Keratinocyte (primary cell): ENCODE results near the gene KRTAP15-1. TPM values are rescaled to one million over a fixed set of nuclear protein-coding genes. Genes with fewer than 3 reads are reported as not detected.

ENCODE experiments used
- DNase-seq: peaks from one replicate; pipeline ENCODE4 v3.0.0-alpha.2; 2011; ENCODE audit warnings: low read depth, missing footprints, low spot score
- FAIRE-seq: peaks from 2 replicates; lab custom pipeline; 2011; peaks lifted over from hg19 to GRCh38; lab: Jason Lieb, UNC
- H2AFZ ChIP-seq: 2 replicates; pipeline ENCODE4 v1.6.0; 2012; ENCODE audit warnings: low read length, control low read depth, inconsistent platforms; ENCODE audit not compliant: control insufficient read depth
- H3K27ac ChIP-seq: 2 replicates; pipeline ENCODE4 v1.5.1; 2011; ENCODE audit warnings: low read length; ENCODE audit not compliant: control insufficient read depth, insufficient read depth
- H3K27me3 ChIP-seq: 3 replicates; pipeline ENCODE4 v1.6.0; 2011; ENCODE audit warnings: low read length; ENCODE audit not compliant: control insufficient read depth, insufficient read depth; ENCODE audit errors: extremely low read depth
- H3K36me3 ChIP-seq, 2 experiments: 2 replicates in 1 of 2; 3 replicates in 1 of 2; pipeline ENCODE4 v1.5.1; 2011; ENCODE audit warnings: low read length in 2 of 2, mild to moderate bottlenecking in 1 of 2; ENCODE audit not compliant: control insufficient read depth in 2 of 2, insufficient read depth in 2 of 2; ENCODE audit errors: extremely low read depth in 1 of 2
- H3K4me1 ChIP-seq: 3 replicates; pipeline ENCODE4 v1.5.1; 2011; ENCODE audit warnings: low read length; ENCODE audit not compliant: control insufficient read depth, insufficient read depth; ENCODE audit errors: extremely low read depth
- H3K4me2 ChIP-seq: 3 replicates; pipeline ENCODE4 v1.6.0; 2011; ENCODE audit warnings: low read depth, low read length; ENCODE audit not compliant: control insufficient read depth, insufficient read depth; ENCODE audit errors: extremely low read depth
- H3K4me3 ChIP-seq, 3 experiments: fragments of 200-600 bp in 1 of 3; sonication (generic) in 1 of 3; 2 replicates in 2 of 3; 3 replicates in 1 of 3; pipeline ENCODE4 v1.5.1; 2011 to 2016; ENCODE audit warnings: low read length in 3 of 3, mild to moderate bottlenecking in 3 of 3, control low read depth in 2 of 3, inconsistent platforms in 1 of 3, low read depth in 1 of 3, mixed read lengths in 1 of 3, mixed run types in 1 of 3, moderate library complexity in 1 of 3; ENCODE audit not compliant: control insufficient read depth in 2 of 3, insufficient read depth in 2 of 3; ENCODE audit errors: extremely low read depth in 1 of 3
- H3K79me2 ChIP-seq: 2 replicates; pipeline ENCODE4 v1.6.0; 2012; ENCODE audit warnings: low read length; ENCODE audit not compliant: control insufficient read depth, insufficient read depth
- H3K9ac ChIP-seq: 3 replicates; pipeline ENCODE4 v1.6.0; 2011; ENCODE audit warnings: low read length; ENCODE audit not compliant: control insufficient read depth, insufficient read depth; ENCODE audit errors: extremely low read depth
- H3K9me1 ChIP-seq: 3 replicates; pipeline ENCODE4 v1.6.0; 2011; ENCODE audit warnings: low read length; ENCODE audit not compliant: control insufficient read depth, insufficient read depth; ENCODE audit errors: extremely low read depth
- H3K9me3 ChIP-seq: 2 replicates; pipeline ENCODE4 v1.5.1; 2012; ENCODE audit warnings: low read depth, low read length; ENCODE audit not compliant: control insufficient read depth
- H4K20me1 ChIP-seq: 3 replicates; pipeline ENCODE4 v1.6.0; 2011; ENCODE audit warnings: low read length; ENCODE audit not compliant: control insufficient read depth, insufficient read depth; ENCODE audit errors: extremely low read depth
- CTCF ChIP-seq, 3 experiments: IDR thresholded peaks in 1 of 3; conservative IDR thresholded peaks in 1 of 3; optimal IDR thresholded peaks in 1 of 3; 2 replicates in 2 of 3; 3 replicates in 1 of 3; pipeline versions ENCODE3 to v1.5.1; 2011; ENCODE audit warnings: low read length in 3 of 3, mild to moderate bottlenecking in 3 of 3, moderate library complexity in 2 of 3, control low read depth in 1 of 3, inconsistent platforms in 1 of 3; ENCODE audit not compliant: insufficient read depth in 2 of 3; ENCODE audit errors: extremely low read depth in 1 of 3
- EZH2 ChIP-seq: IDR thresholded peaks from one replicate; pipeline ENCODE4 v1.6.1; 2012; ENCODE audit warnings: inconsistent platforms, mild to moderate bottlenecking, low read length, moderate library complexity
- dilution Hi-C: fragments of 300-500 bp; cut with MboI; formaldehyde crosslinking; loops from one replicate; pipeline ENCODE4 v1.7.0; 2020; ENCODE audit warnings: low sequenced_read_pairs; ENCODE audit not compliant: extremely low pct_ligation_motif_present
- polyA minus RNA-seq, 3 experiments: library from RNA; depleted of rRNA, polyadenylated mRNA; stranded (reverse); fragments of >200 nt; gene quantifications; 1 replicate in 1 of 3; 2 replicates in 1 of 3; 3 replicates in 1 of 3; pipeline ENCODE4 v1.2.3, GENCODE V29; 2011
- polyA plus RNA-seq, 5 experiments: library from polyadenylated mRNA; depleted of rRNA in 3 of 5; stranded (reverse) in 3 of 5; stranded (forward) in 1 of 5; unstranded in 1 of 5; fragments of >200 nt; gene quantifications; 1 replicate in 1 of 5; 2 replicates in 3 of 5; 3 replicates in 1 of 5; pipeline versions ENCODE4 v1.2.1 to v1.2.3, GENCODE V29; 2011 to 2012; ENCODE audit warnings: missing spikeins in 2 of 5, low read depth in 1 of 5, low replicate concordance in 1 of 5

The KRTAP15-1 gene
- polyA plus RNA-seq (not detected in 3 replicates), polyA minus RNA-seq (not detected in 3 replicates)
- not detected for polyA plus RNA-seq (2011; ENCODE audit: low read depth)
- not detected in 2 replicates for polyA plus RNA-seq (2011; cell fraction: cytosol; rRNA removed)
- not detected in 2 replicates for polyA plus RNA-seq (2011; cell fraction: nucleus; rRNA removed)
- not detected in 2 replicates for polyA plus RNA-seq (2012; ENCODE audit: low replicate concordance)
- polyA minus RNA-seq (2011; cell fraction: cytosol; rRNA and poly(A)+ RNA removed), result not detected
- not detected in 2 replicates for polyA minus RNA-seq (2011; cell fraction: nucleus; rRNA and poly(A)+ RNA removed)

DNA sequence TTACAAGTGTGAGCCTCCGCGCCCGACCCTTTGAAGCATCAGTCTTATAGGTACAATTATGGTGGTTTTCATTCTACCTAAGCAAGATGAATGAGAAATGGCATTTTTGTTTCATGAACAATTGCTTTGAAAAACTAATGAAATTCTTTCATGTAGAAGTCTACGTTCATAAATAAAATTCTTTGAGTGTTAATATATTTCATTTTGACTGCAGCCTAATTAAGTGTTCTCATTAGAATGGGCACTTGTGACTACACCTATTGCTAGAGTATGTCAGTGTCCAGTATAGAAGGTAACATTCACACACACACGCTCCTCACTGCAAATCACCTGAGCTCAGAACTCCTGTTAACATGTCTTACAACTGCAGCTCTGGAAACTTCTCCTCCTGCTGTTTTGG lies at the start of gene KRTAP15-1:
Gene KRTAP15-1, plus strand, starts transcription at position 301 of the 400 bp plus-strand sequence. Its CDS starts 53 bp downstream, at position 354.
- no peaks in the 10 kb centered on the region for H4K20me1 ChIP-seq
- no peaks in the 10 kb centered on the region for H3K9me1 ChIP-seq
- no peaks in the 10 kb centered on the region for H3K36me3 ChIP-seq
- no peak for DNase-seq
- FAIRE-seq, result no peak
- H3K27ac ChIP-seq, result no peak within 1 kb of the TSS
- H2AFZ ChIP-seq, result no peak within 1 kb of the TSS
- TF ChIP-seq EZH2 (no peak), CTCF (optimal IDR thresholded peaks at IDR 0.05 in 1 of 3, IDR thresholded peaks at IDR 0.05 in 1 of 3, conservative IDR thresholded peaks at IDR 0.05 in 1 of 3; ENCODE audit: extremely low read depth in 1 of 3, insufficient read depth in 2 of 3, low read length in 3 of 3) (no peak)
- no peak within 1 kb of the TSS for H3K9ac ChIP-seq
- H3K4me3 ChIP-seq, result no peak within 1 kb of the TSS
- H3K79me2 ChIP-seq, result no peaks in the 10 kb centered on the region
- no peaks in the 10 kb centered on the region for H3K9me3 ChIP-seq
- H3K27me3 ChIP-seq, result no peaks in the 10 kb centered on the region
- dilution Hi-C loops, result no loop called here
- no peaks in the 10 kb centered on the region for H3K4me1 ChIP-seq
- no peak within 1 kb of the TSS for H3K4me2 ChIP-seq

DNA sequence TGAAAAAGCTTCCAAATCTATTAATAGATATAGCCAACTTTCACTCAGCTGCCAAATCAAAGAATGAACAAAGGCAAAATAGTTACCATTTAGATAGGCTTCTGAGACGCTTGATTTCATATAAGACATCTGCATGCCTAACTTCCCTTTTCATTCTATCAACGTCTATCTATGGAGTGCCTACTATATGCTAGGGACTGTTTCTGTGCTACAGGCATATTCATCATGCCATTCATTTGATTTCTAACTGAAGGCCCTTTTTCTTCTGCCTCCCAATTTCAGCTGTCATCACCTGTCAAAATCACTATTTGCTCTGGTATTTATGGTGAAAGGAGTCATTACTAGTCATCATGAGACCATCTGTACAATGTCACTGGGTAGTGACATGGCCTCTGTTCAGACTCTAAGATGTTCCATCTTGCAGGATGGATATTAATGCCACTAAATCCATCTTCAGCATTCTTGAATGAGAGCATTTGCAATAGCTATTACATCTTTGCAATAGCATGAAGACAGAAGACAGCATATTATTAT lies 48.5 kb upstream of the KRTAP15-1 start:
- dilution Hi-C loops, result no loop called here

More for the DNA sequence above, 48.5 kb upstream of the KRTAP15-1 start:
- H3K27ac ChIP-seq, result no peak overlapping the region
- no peak for FAIRE-seq
- TF ChIP-seq EZH2 (no peak), CTCF (optimal IDR thresholded peaks at IDR 0.05 in 1 of 3, IDR thresholded peaks at IDR 0.05 in 1 of 3, conservative IDR thresholded peaks at IDR 0.05 in 1 of 3; ENCODE audit: extremely low read depth in 1 of 3, insufficient read depth in 2 of 3, low read length in 3 of 3) (no peak)
- H3K79me2 ChIP-seq, result no peaks in the 10 kb centered on the region
- H3K4me1 ChIP-seq, result no peaks in the 10 kb centered on the region
- H3K27me3 ChIP-seq, result no peaks in the 10 kb centered on the region
- no peaks in the 10 kb centered on the region for H3K9me1 ChIP-seq
- H3K4me3 ChIP-seq, result no peak overlapping the region
- H4K20me1 ChIP-seq, result no peaks in the 10 kb centered on the region
- no peak for DNase-seq
- H2AFZ ChIP-seq, result no peak overlapping the region
- H3K4me2 ChIP-seq, result no peak overlapping the region
- H3K36me3 ChIP-seq, result no peaks in the 10 kb centered on the region
- H3K9me3 ChIP-seq, result no peaks in the 10 kb centered on the region
- H3K9ac ChIP-seq, result no peak overlapping the region
